GM12875 (cell line): Measurements from ENCODE around the gene NFATC1.

ENCODE experiments used
- H3K4me3 ChIP-seq: one replicate; pipeline ENCODE4 v1.5.1; 2011; ENCODE audit warnings: low read depth, low read length, control low read depth
- TF ChIP-seq, protein P1 (sequence below): IDR thresholded peaks from 2 replicates; pipeline ENCODE4 v1.5.1; 2011; ENCODE audit warnings: low read depth, mild to moderate bottlenecking, control low read depth, inconsistent platforms, low read length, moderate library complexity, borderline replicate concordance; ENCODE audit not compliant: insufficient read depth

NFATC1 gene

DNA sequence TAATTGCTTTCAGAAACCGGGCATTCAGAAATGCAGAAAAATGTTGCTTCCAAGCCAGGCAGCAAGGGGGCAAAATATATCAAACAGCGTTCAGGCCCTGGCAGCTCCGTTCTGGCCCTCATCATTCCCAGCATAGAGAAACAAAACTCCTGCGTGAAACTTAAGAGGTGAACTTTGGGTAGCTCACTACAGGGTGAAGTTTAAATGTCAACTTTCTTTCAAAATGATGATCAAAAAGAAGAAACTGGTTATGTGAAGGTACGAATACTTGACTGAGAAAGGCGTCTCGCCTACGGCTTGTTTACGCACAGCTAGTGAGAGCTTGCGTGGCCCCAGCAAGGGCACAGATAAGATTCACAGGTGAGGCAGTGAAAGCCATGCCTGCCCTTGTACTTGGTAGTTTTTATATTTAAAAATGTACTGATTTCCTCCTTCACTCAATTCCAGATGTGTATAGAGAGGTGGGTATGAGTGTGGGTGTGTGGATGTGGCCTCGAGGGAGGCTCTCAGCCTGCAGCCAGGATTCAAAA is 127.5 kb downstream of the NFATC1 start:
- TF ChIP-seq, protein P1, sequence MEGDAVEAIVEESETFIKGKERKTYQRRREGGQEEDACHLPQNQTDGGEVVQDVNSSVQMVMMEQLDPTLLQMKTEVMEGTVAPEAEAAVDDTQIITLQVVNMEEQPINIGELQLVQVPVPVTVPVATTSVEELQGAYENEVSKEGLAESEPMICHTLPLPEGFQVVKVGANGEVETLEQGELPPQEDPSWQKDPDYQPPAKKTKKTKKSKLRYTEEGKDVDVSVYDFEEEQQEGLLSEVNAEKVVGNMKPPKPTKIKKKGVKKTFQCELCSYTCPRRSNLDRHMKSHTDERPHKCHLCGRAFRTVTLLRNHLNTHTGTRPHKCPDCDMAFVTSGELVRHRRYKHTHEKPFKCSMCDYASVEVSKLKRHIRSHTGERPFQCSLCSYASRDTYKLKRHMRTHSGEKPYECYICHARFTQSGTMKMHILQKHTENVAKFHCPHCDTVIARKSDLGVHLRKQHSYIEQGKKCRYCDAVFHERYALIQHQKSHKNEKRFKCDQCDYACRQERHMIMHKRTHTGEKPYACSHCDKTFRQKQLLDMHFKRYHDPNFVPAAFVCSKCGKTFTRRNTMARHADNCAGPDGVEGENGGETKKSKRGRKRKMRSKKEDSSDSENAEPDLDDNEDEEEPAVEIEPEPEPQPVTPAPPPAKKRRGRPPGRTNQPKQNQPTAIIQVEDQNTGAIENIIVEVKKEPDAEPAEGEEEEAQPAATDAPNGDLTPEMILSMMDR, result no peak
- no peak overlapping the region for H3K4me3 ChIP-seq

DNA sequence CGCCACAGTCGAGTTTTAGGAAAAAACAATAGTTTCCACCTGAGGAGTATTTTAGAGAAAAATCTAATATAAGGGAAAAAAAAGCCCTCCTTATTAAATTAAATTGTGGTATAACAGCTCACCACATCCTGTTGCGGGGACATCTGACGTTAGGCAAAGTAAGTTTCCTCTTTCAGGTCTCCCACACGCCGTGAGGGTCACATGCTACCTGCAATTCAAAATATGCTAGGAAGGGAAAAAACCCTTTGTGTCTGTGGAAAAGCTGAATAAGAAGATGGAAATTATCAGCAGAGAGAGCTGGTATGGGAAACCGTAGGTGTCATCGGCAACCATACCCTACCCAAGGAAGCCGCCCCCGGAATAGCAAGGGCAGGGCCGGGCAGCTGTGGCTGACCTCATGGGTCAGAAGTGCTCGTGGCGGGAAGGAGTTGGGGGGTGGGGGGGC is 128.0 kb downstream of the NFATC1 start:
- H3K4me3 ChIP-seq, result peak overlapping the region; percentile 21
- TF ChIP-seq, protein P1, result no peak

DNA sequence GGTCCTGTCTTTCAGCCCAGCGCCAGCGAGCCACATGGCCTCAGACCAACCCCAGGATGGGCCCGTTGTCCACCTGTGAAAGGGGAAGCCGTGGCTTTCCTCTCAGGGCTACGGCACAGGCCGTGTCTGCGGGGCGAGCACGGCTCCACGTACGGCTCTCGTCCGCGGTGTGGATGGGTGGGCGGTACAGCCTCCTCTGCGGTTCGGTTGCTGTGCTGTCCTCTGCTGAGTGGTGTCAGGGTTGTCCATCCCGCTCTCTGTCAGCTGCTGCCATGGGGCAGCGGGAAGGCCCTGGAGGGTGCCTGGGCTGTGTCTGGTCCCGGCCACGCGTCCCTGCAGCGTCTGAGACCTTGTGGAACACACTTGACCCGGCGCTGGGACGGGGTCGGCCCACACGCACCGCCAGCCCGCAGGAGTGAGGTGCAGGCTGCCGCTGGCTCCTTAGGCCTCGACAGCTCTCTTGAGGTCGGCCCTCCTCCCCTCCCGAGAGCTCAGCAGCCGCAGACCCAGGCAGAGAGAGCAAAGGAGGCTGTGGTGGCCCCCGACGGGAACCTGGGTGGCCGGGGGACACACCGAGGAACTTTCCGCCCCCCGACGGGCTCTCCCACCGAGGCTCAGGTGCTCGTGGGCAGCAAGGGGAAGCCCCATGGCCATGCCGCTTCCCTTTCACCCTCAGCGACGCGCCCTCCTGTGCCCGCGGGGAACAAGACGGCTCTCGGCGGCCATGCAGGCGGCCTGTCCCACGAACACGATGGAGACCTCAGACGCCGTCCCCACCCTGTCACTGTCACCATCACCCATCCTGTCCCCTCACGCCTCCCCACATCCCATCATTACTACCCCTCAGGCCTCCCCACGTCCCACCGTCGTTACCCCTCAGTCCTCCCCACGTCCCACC is 128.7 kb downstream of the NFATC1 start:
- TF ChIP-seq, protein P1, result no peak
- H3K4me3 ChIP-seq, result peak overlapping the region; percentile 21

DNA sequence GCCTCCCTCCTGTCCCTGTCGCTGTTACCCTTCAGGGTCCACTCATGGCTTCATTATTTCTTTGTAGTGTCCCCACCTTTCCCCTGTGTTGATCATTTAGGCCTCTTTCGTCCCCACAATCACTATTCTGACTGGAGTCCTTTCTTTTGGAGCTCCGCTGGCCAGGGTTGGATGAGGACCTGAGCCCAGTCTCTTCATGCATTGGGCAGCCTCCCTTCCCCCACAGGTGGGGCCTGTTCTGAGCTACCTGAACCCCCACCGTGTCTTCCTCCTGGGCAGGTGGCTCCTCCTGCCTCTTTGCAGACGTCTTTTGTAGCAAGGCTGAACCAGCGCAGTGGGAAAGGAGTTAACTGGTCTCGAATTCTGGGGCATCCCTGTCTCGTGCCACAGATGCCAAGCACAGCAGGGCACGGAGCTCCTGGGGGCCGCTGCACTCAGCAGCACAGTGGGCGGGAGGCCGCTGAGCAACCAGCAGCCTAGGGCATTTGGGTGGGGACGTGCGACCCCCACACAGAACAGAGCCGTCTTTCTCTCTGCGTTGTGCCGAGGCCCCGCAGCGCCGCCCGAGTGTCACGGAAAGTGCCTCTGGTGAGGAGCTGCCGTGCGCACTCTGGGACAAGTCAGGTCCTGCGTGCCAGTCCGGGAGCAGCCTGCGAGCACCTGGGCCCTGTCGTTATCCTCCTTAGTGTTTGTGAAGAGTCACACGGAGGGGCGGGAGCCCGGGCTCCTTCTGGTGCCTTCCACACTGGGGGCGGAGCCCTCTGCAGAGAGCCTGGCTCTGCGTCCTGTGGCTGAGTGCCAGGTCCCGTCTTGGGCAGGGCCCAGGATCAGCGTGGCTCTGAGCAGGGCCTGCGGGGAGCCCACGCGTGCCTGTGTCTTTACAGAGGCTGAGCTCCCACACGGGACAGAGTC is 130.1 kb downstream of the NFATC1 start:
- H3K4me3 ChIP-seq, result no peak overlapping the region
- TF ChIP-seq, protein P1, result no peak

DNA sequence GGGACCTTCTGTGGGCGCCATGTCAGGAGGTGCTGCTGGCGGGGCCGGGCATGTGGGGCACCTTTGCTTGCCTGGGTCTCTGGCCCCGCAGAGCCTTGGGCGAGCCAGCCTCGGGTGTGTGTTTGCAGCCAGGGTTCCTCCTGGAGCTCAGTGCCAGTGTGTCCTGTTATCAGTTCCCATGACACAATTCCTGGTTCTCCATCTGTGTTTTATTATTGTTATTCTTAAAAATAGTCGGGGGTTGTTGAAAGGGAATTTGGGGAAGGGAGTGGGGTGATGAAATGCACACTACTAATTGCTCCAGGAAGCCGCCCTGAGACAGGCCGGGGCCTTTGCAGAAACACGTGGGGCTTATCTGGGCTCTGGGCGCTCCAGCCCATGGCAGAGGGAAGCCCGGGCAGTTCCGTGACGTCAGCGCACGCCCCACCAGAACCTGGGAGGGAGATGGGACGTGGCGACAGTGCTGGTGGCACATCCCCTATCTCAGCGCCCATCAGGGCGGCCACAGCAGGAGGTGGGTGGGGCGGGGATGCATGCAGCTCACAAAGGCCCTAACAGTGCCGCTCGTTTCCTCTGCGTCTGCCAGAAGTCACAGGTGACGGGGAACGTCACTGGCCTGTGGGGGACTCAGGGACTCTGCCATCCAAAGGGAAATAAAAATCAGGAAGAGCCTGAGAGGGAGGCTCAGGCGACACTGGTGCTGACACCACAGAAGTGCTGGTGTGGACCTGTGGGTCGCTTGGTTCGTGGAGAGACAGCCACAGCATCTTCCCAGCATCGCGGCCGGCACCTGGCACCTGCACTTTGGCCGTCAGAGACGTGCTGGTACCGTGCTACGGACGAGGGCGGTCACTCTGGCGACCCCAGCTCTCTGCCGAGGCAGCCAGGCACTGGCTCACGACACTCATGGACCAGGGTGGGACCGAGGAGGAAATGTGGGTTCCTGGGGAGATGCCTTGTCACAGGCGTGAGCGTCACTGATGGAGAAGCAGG is 131.0 kb downstream of the NFATC1 start:
- TF ChIP-seq, protein P1, result no peak
- H3K4me3 ChIP-seq, result no peak overlapping the region
